Muscle of back (tissue), 11 donors: Measurements from ENCODE around the gene PUS1. TPM values are rescaled to one million over a fixed set of nuclear protein-coding genes. Genes with fewer than 3 reads are reported as not detected.

Experiments used
- DNase-seq, 3 donors: peaks; one replicate each; pipeline versions ENCODE4 v3.0.0 to v3.0.0-alpha.2; 2013
- polyA plus RNA-seq, 10 donors: library from polyadenylated mRNA; unstranded; fragments of 120-200 nt; gene quantifications; one replicate each; pipeline ENCODE4 v1.2.1, GENCODE V29; 2013; ENCODE audit not compliant: insufficient read length in 10 of 10

The PUS1 gene
- polyA plus RNA-seq, 10 donors = 7.1 to 14.1 (median 11.7) TPM

- no peak for DNase-seq
Observed at GRCh38 chr12:131990066-131990979, 61.2 kb downstream of the PUS1 start.

DNA sequence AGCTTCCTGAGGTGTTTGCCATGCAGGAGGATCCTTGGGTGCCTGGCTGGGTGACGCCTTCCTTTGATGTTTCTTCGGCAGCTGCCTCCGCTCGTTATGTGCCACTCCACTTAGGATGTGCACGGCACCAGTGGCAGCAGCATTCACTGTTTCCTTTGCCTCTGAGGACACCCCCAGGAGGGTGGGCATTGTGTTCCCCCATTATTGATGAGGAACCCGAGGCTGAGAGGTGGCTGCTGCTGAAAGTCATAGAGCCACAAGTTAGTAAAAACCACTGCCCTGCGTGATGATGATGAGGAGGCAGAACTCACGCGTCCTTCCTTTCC lies 61.9 kb downstream of the PUS1 start:
- no peak for DNase-seq

DNA sequence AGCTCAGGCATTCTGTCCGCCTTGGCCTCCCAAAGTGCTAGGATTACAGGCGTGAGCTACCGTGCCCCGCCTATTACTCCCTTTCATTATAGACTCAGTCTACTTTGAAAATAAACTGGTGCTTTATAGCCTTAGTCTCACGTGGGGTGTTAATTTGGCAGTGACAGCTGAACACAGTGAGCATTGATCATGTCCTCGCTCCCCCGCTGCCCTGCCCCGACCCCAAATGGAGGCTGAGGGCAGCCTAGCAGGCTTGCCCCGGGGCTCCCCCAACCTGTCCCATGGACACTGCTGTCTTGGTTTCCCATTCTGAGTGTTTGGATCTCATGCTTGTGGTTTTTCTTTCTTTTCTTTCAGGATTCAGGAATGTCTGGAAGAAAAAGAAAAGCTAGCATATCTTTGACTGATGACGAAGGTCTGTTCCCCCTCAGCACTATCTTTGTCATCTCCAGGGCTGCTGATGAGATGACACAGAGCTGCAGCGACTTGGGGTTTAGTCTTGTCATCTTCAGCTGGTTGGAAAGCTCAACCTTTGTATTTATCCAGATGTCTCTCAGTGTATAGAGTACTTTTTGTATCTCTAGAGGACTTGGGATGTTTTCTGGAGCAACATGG lies 62.8 kb downstream of the PUS1 start:
- no peak for DNase-seq

GRCh38 chr12:131994589-131994988 lies 65.5 kb downstream of the PUS1 start:
- DNase-seq = no peak

Other genes starting within 250 kb of the PUS1 start
- 10 to 100 TPM; 24.5 to 45.6 (median 30.9) TPM for gene SFSWAP, start 218.2 kb upstream of the PUS1 start, polyA plus RNA-seq
- gene MMP17, start 100.9 kb upstream of the PUS1 start, polyA plus RNA-seq = 10 to 100 TPM in 1 of 10 donors, 1 to 10 TPM in 9; 3.3 to 10.2 (median 5.1) TPM
- 10 to 100 TPM; 15.0 to 26.0 (median 18.4) TPM for gene ULK1, start 34.7 kb upstream of the PUS1 start, polyA plus RNA-seq
- gene EP400, start 20.7 kb downstream of the PUS1 start, polyA plus RNA-seq = 10 to 100 TPM; 18.9 to 31.9 (median 23.4) TPM
- 10 to 100 TPM in 8 of 10 donors, 1 to 10 TPM in 2; 7.0 to 19.3 (median 13.2) TPM for gene DDX51, start 215.0 kb downstream of the PUS1 start, polyA plus RNA-seq
- gene NOC4L, start 215.2 kb downstream of the PUS1 start, polyA plus RNA-seq = 10 to 100 TPM in 6 of 10 donors, 1 to 10 TPM in 4; 7.6 to 15.2 (median 10.7) TPM